CD4-positive, alpha-beta T cell treated with Interleukin-4 for 1 hour (primary cell): Measurements from ENCODE around the gene SIK3.
"Not testable (repeated sequence)": the region's sequence is repeated elsewhere in the genome, so short reads cannot be mapped to it uniquely, and the experiment has no call there.

Source experiments
- DNase-seq, 2 donors: peaks; one replicate each; pipeline ENCODE4 v3.0.0-alpha.2; 2020 to 2022

The SIK3 gene

GRCh38 chr11:117098269-117099232 is at the start of gene SIK3:
SIK3 (minus strand) TSS chr11:117098428; CDS start chr11:117098415, 13 bp downstream.
- peak; percentile 95 to 96 for DNase-seq

- no peak for DNase-seq
Observed at GRCh38 chr11:117146521-117146920, 48.3 kb upstream of the SIK3 start.

GRCh38 chr11:117145393-117145761 is 47.1 kb upstream of the SIK3 start:
- DNase-seq: peak in 1 of 2 donors; percentile 36

GRCh38 chr11:117144477-117145392 is 46.5 kb upstream of the SIK3 start:
- DNase-seq: peak; percentile 22 to 55

GRCh38 chr11:117143871-117144476 is 45.7 kb upstream of the SIK3 start, which contains the start of gene PAFAH1B2:
PAFAH1B2 (plus strand) TSS chr11:117144287; CDS start chr11:117152448, 8,161 bp downstream.
- DNase-seq: peak; percentile 95

GRCh38 chr11:117143390-117143789 is 45.2 kb upstream of the SIK3 start:
- DNase-seq: peak in 1 of 2 donors; percentile 19

- not testable (repeated sequence) for DNase-seq
Observed at GRCh38 chr11:117137223-117138086, 39.2 kb upstream of the SIK3 start.

- DNase-seq: not testable (repeated sequence)
Observed at GRCh38 chr11:117134979-117135378, 36.8 kb upstream of the SIK3 start.

- no peak for DNase-seq
Observed at GRCh38 chr11:117134431-117134830, 36.2 kb upstream of the SIK3 start.

GRCh38 chr11:117130879-117131278 is 32.7 kb upstream of the SIK3 start:
- DNase-seq: no peak

GRCh38 chr11:117130396-117130795 is 32.2 kb upstream of the SIK3 start:
- DNase-seq: not testable (repeated sequence)

- DNase-seq: no peak
Observed at GRCh38 chr11:117128289-117128688, 30.1 kb upstream of the SIK3 start.

GRCh38 chr11:117127171-117127901 is 29.1 kb upstream of the SIK3 start:
- no peak for DNase-seq

GRCh38 chr11:117126223-117126965 is 28.2 kb upstream of the SIK3 start:
- DNase-seq: no peak

GRCh38 chr11:117122556-117122955 is 24.3 kb upstream of the SIK3 start:
- no peak for DNase-seq

GRCh38 chr11:117121176-117121575 is 22.9 kb upstream of the SIK3 start:
- DNase-seq: no peak

GRCh38 chr11:117117681-117118080 is 19.5 kb upstream of the SIK3 start:
- no peak for DNase-seq

- not testable (repeated sequence) for DNase-seq
Observed at GRCh38 chr11:117112939-117113338, 14.7 kb upstream of the SIK3 start.

- DNase-seq: not testable (repeated sequence)
Observed at GRCh38 chr11:117112497-117112896, 14.3 kb upstream of the SIK3 start.

- no peak for DNase-seq
Observed at GRCh38 chr11:117110294-117110950, 12.2 kb upstream of the SIK3 start.
